HG02973 (cell line): ENCODE data around the gene DTX1.
A peak's percentile ranks its signal among the peaks of the same experiment; 100 is the strongest.

ENCODE experiments used
- ATAC-seq: cut with Tn5 transposase; IDR thresholded peaks from one replicate; pipeline ENCODE4 v1.9.1; 2021; ENCODE audit warnings: moderate library complexity; ENCODE audit not compliant: unreplicated experiment

Gene DTX1

DNA sequence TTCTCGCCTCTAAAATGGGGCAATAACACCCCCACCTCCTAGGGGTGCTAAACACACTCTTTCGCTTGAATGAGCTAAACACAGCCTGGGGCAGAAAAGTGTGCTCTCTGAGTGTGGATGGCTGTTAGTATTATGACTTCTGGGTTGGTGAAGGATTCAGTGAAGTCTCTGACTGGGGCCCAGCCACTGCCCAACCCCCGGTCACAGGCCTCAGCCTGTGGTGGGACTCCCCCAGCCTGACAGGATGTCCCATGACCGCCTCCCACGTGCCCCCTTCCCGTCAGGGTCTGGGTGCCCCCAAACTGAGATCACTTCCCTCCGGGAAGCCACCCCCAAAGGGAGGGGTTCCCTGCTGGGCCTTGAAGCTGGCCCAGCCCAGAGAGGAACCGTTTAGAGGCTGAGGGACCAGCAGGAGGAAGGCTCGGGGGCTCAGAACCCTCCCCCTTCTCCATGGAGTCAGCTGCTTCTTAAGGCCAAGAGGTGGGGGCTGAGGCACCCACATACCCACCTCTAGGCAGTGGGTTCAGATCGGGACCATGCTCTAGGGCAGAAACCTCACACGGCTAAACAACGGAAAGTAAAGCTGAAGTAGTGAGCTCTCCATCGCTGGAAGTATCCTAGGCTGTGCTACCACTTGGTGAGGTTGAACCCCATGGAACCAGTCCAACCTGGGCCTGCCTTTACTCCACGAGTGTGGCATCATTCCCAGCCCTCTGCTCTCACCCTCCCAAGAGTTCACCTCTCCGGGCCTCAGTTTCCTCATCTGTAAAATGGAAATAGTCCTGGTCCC lies 13.8 kb downstream of the DTX1 start:
- peak; percentile 32 for ATAC-seq

DNA sequence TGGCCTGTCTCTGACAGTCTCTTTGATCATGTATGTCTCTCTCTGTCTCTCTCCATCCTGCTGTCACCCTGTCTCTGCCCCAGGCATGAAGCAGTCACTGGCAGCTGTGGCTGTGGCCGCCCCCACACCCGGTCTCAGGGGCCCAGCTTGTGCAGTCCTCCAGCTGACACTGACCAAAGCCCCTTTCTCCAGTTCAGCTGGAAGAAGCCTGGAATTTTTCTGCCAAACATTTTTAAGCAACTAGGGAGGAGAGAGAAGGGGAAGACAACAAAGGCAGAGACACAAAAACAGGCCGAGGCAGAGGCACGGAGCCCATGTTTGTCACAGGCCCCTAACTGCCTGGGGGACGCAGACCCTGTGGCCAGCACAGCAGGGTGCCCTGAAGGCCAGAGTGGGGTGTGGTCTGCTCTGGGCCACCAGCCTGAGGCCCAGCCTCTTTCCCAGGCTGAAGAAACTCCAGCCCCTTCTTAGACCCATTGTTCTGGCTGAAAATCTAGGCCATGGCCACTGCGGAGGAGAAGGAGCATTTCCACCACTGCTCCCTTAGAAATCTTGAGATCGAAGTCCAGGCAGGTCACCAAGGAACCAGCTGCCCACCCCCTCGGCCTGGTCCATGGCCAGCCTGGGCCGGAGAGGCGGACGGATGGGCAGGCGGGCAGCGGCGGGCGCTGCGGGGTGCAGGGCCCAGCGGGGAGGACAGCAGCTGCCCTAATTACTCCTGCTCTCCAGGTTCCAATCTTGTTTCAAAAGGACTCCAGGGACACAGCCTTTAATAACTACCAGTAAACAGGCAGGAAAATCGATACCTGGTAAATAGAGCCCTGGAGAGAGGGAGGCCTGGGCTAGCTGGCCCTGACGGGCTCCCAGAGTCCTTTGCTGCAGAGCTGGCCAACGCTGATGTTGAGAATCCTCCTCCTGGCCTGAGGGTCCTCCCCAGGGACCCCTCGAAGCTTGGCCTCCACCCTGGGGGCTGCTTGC lies 14.9 kb downstream of the DTX1 start:
- ATAC-seq, result no peak

DNA sequence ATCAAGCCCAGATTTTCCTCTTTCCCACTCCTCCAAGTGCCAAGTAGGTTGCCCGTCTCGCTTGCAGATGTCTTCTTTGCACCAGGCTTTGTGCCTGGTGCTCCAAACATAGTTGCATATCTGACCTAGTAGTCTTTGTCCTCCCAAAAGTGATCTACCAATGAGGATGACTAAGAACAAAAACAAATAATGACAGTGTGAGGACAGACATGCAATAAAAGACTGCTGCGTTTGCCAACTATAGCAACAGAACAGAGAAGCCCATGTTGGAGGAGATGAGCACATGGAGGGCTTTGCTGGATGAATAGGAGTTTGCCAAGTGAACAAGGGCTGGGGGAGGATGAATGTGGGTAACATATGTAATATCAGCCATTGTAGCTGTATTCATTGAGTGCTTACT lies 15.6 kb downstream of the DTX1 start:
- ATAC-seq, result no peak

DNA sequence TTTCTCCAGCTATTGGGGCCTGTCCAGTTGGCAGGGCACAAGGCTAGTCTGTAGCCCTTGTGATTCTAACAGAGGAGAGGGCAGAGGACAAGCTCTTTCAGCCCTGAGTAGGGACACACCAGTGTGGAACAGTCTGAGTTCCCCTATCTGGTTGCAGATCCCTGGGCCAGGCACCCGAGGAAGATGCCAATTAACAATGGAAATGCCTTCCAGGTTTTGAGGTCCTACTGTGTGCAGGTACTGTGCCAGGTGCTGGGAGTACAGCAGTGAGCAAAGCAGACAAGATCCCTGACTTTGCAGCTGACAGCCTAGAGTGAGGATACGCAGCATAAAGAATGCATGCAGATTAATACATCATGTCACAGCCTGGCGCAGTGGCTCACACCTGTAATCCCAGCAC lies 17.1 kb downstream of the DTX1 start:
- no peak for ATAC-seq

DNA sequence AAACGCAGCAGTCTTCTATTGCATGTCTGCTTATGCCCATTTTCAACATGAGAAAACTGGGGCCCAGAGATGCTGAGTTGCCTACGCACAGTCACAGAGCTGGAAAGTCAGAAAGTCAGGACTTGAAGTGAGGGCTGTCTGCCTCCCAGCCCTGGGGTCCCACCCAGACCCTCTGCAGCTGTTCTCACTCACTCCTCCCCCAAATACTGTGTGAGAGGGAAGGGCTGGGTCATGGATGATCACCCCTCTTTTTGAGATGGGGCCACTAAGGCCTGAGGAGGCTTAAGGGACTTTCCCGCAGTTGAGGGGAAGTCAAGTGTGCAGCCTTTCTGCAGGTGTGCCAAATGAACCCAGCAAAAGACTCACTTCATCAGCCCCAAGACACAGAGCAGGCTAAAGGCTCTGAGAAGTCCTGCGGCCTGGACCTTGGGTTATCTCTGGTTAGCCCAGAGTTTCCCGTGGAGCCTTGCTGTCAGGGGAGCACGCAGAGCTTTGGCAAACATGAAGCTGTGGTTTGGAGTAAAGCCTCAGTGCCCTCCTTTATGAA lies 18.7 kb downstream of the DTX1 start:
- peak; percentile 78 for ATAC-seq

DNA sequence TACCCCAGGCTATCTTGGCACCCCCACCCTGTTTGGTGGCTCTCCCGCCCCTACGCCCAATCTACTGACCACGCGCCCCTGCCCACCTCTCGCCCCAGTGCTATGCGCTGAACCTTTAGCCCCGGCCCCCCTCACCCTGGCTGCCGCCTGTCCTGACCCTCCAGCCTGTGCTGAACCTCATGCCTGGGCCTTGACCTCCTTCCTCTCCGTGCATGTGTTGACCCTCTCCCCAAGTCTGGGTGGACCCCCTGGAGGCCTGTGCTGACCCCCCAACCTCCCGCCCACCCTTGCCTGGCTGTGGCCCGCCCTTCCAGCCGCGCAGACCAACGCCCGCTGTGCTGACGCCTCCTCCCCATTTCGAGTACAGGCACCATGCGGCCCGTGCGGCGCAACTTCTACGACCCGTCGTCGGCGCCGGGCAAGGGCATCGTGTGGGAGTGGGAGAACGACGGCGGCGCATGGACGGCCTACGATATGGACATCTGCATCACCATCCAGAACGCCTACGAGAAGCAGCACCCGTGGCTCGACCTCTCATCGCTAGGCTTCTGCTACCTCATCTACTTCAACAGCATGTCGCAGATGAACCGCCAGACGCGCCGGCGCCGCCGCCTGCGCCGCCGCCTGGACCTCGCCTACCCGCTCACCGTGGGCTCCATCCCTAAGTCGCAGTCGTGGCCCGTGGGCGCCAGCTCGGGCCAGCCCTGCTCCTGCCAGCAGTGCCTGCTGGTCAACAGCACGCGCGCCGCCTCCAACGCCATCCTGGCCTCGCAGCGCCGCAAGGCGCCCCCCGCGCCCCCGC lies 20.7 kb downstream of the DTX1 start:
- no peak for ATAC-seq

DNA sequence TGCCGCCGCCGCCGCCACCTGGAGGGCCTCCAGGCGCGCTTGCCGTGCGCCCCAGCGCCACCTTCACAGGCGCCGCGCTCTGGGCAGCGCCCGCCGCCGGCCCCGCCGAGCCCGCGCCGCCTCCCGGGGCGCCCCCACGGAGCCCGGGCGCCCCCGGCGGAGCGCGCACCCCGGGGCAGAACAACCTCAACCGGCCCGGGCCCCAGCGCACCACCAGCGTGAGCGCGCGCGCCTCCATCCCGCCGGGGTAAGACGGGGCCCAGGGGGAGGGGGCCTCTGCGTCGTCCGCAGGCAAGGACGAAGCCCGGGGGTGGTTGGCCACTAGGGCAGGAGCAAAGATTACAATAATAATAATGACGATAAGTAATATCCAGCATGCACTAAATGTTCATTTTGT lies 21.3 kb downstream of the DTX1 start:
- ATAC-seq, result no peak

DNA sequence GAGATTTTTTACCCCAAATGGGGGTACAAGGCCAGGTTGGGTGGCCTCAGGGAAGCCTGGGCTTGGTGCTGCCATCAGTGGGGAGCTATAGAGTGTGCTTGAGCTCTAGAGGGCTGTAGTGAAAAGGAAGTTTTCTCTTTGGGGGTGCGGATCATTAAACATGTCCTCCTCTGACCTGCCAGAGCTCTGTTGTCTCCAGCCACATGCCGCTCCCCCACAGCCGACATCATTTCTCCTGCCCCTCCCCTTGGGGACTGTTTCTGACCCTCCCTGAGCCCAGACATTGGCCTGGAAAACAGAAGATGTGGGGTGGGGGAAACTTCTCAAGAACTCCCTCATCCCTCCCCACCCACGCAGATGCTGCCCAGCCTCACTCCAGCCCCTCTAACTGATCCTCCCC lies 25.3 kb downstream of the DTX1 start:
- no peak for ATAC-seq

DNA sequence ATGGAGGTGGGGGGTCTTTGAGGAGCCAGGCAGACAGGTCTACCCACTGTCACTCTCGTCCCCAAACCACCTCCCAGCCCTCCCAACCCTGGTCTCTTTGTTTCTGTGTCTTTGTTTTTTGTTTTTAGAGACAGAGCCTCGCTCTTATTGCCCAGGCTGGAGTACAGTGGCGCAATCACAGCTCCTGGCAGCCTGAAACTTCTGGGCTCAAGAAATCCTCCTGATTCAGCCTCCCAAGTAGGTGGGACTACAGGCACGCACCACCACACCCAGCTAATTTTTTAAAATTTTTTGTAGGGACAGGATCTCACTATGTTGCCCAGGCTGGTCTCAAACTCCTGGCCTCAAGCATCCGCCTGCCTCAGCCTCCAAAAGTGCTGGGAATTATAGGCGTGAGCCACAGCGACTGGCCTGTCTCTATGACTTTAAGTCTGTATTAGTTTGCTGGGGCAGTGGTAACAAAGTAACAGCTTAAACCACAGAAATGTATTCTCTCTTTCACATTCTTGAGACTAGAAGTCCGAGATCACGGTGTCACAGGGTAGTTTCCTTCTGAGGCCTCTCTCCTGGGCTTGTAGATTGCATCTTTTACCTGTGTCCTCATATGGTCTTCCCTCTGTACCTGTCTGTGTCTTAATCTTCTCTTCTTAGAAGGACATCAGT lies 26.1 kb downstream of the DTX1 start:
- ATAC-seq, result peak; percentile 80

DNA sequence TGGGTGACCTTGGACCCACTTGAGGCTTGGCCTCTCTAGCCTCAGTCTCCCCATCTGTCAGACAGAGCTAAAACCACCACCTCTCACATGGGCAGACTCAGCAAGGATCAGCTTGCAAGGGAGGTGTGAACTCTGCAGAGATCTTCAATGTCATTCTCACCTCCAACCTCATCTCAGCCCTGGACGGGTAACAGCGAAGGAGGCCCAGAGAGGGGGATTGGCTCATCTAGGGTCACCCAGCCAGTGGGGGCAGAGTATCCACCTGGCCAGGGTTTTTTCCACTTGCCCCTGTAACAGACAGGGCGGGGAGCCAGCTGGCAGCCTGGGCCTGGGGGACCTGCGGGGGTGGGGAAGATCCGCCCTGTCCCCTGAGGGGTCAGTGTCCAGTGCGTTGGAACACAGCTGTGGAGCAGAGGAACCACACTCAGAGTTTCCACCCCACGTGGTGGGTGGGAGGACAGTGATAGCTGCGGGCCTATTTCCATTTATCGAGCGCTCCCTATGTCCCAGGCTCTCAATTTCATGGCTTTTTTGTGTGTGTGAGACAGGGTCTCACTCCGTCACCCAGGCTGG lies 27.4 kb downstream of the DTX1 start:
- no peak for ATAC-seq

DNA sequence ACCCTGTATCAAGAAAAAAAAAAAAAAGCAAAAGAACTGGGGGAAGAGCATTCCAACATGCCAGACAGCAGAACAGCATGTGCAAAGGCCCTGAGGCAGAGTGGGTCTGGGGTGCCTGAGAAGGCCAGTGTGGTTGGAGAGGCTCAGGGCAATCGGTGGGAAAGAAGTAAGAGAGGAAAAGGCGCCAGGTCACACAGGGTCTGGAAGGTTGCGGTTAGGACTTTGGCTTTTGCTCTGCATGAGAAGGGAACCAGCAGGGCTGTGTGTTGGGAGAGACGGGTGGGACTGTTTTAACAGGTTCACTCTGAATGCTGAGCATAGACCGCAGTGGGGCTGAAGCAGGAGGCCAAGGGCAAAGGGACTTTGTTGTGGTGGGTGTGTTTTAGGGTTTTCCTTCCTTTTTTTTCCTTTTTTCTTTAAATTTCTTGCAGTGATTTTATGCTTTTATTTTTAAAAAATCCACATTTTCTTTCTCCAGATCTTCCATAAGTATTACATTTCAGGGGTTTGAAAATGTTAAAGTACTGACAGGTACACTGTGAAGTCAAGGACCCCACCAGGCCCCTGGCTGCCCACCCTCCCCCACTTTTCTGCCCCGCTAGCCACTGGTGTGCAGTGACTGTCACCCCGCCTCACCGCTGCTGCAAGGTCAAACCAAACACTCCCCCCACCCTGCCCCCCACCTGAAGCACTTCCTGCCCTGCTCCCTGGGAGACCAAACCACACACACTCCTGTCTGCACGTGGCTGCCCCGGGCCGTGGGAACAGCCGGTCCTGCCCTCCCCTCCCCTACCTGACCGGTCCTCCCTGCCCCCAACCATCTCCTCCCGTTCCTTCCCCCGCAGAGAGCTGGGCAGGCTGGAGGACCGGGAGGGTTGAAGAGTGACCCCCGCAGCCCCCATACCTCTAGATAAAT lies 30.0 kb downstream of the DTX1 start:
- ATAC-seq, result no peak

DNA sequence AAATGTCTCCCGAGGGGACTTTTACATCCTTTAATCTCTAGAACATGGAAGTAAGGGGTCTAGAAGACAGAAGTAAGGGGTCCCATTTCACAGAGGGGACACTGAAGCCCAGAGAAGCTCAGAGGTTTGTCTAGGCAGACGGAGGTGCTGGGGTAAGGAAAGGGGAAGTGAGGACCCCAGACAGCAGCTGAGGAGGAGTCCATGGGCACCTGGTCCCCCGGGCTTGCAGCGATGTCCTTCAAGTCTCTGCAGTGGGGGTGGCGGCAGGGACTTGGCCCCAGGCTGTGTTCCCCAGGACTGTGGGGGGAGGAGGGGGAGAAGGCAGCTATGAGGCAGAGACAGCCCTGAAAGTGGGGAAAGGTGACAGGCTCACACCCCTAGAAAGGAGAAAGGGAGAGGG lies 30.7 kb downstream of the DTX1 start:
- no peak for ATAC-seq

DNA sequence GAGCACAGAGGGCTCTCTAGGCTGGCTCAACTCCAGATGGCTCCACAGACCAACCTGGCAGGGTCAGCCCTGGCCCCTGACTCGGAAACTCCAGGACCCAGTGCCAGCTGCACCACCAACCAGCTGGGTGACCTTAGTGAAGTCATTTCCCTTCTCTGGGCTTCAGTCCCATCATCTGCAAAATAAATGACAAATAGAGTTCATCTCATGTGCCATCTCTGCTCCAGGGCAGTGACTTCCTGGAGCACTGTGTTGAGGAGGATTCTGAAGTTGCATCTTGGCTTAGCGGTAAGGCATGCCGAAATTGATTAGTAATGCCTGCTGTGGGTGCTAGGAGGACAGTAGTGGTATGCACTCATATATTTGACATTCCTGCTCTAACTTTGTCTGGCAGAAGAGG lies 31.5 kb downstream of the DTX1 start:
- no peak for ATAC-seq

DNA sequence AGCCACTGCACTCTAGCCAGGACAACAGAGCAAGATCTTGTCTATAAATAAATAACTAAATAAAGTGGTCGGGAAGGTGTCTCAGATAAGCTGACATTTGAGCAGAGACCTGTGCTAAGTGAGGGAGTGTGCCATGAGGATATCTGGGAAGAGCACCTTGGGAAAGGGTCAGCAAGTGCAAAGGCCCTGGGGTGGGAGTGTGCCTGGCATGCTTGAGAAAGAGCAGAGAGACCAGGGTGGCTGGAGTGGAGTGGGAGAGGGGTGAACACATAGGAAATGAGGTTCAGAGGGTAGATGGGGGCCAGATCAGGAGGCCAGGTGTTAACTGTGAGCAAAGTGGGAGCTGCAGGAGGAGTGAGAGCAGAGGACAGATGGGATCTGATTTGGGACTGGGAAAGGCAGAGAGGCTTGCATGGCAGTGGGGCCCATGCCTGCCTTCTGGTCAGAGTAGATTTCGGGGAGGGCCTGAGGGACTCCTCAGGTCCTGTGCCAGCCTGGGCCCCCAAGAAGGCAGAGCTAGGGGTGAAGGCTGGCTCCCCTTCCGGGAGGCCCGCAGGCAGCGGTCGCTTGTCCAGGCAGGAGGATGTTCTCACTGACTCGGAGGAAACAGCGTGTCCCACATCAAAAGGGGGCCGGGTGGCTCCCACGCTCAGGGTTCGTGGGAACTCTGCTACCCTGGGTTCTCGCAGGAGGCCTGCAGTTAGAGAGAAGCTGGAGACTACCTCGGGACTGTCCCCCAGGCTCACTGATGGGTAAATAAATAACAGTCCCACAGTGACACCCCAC lies 32.6 kb downstream of the DTX1 start:
- ATAC-seq, result no peak

DNA sequence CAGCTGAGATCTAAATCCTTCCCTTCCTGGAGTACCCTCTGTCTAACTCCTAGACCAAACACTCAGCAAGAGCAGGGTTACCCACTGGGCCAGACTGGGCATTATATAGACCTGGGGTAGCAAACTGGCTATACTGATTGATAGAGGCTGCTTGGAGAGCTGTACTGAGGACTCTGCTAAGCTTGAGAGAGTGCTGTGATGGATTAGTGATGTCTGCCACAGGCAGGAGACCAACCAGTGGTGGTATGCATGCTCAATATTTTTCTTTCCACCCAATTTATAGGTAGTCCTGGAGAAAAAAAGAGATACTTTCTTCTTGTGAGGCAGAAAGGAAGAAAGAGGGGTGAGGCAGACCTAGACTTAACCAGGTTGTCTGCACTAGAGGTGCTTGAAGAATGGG lies 33.3 kb downstream of the DTX1 start:
- no peak for ATAC-seq

DNA sequence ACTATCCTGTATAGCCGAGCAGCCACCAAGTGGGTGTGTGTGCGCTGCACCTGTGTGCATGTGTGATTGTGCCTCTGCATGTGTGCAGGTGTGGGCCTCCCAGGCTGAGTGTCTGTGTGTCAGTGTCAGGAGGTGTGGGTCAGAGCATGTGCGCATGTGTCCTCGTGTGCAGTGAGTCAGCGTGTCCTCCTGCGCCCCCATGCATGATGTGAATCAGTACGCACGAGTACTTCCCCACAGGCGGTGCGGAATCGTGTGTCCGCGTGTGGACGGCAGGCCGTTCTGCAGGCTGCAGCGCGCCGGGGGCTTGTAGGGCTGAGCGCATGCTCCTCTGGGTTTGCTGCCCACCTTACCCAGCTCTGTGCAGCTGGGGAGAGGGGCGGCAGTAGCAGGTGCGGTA lies 34.2 kb downstream of the DTX1 start:
- no peak for ATAC-seq

DNA sequence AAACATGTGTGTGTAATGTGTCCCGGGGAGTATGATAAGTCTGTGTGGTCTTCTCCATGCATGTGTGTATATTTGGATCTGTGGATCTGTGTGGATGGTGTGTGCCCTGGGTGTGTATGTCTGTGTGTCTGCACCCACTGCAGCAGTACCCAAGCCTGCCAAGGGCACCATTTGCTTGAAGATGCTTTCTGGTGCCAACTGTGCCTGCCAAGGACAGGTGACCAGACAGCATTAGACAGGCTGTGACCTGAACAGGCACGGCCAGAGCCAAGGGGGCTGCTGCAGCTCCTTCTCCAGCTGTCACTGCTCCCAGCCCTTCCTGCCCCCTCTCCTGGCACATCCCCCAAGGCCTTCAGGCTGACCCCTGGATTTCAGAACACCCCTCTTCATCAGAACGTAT lies 35.0 kb downstream of the DTX1 start:
- ATAC-seq, result no peak
